Measurements from ENCODE around the gene NELFB.

The NELFB gene

DNA sequence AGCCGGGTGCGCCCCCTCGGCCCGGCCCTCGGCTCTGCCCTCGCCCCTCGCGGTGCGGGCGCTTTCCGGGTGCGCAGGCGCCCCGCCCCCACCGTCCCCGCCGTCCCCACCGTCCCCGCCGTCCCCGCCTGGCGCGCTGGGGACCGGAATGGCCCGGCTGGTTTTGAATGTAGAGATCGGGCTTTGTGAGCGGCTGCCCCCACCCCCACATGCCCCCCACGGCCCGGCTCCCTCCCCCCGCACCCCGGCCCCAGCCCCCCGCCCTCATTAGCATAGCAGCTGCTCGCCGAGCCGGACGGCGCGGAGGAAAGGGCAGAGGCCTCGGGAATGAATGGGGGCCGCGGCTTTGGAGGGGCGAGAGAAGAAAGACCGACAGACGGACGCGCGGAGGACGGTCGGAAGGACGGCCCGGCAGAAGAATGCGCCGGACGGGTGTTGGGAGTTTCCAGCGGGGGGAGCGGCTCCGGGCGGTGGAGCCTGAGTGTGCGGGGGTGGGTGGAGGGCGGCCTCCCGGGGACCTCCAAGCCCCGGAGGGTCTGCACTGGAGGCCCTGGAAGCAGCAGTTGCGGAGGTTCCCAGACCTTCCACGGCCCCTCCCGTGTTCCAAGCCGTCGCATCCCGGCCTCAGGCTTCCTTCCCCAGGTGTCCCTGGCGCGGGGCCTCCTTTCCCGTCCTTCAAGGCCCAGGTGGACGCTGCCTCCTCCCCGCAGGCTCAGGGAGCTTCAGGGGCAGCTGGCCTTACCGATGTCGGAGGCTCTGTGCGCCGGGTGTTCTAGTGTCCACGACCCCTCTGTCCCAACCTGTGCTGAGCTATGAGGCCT, 40.9 kb downstream of the NELFB start:
- TF ChIP-seq GATA1 (IDR thresholded peaks at IDR 0.05; ENCODE audit: low read depth, low read length) (no peak), POLR2A (IDR thresholded peaks at IDR 0.05; ENCODE audit: low read length) (no peak)
- no peak for DNase-seq

DNA sequence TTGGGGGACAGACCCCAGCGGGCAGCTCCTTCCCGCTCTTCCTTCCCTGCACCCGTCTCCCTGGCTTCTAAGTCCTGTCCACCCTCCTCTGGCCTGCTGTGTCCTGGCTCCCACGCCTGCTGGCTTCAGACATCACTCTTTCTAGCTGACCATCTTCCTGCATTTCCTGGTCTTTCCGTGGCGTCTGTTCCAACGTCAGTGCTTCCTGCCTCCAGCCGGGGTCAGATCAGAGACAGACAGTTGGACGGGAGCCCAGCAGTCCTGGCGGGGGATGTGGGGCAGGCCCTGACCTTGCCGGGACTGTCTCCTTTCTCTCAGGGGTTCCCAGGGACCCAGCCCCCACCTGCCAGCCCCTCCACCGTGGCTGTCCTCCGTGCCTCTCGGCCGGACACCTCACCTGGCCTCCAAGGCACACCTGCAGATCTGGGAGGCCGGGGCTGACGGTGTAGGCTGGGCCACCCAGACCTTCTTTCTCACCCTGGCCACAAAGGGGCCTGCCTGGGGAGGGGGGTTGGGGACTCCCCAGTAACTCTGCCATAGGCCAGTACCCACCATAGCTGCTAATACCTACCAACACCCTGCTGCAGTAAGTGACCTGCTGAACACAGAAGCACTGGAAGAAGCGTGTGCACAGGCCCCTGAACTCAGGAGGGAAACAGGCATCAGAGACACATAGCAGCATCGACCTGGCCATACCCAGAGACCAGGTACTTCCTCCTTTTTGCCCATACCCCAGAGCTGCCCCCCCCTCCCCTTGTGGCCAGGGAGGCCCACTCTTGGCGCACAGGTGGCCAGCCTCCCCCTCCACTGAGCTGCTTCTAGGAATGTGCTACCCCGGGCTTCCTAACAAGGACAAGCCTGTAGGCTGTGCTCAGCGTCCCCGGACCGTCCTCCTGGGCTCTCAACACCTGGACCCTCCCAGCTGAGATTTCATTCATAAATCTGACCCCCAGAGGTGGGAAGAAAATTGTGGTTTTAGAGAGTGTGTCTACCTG, 41.8 kb downstream of the NELFB start:
- no peak for DNase-seq
- no peak for TF ChIP-seq POLR2A (IDR thresholded peaks at IDR 0.05; ENCODE audit: low read length)
- no peak for TF ChIP-seq GATA1 (IDR thresholded peaks at IDR 0.05; ENCODE audit: low read depth, low read length)

DNA sequence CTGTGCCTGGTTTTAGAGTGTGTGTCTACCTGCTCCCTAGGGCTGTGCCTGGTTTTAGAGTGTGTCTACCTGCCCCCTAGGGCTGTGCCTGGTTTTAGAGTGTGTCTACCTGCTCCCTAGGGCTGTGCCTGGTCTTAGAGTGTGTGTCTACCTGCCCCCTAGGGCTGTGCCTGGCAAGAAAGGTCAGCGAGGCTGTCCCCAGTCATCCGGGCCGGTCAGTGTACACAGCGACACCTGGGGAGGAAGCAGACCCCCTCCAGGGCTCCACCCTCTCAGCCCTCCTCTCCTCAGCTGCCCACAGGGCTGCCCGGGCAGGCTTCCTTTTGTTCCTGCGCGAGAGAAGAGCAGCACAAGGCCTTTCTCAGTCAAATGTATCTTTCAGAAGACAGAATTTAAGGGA, 42.8 kb downstream of the NELFB start:
- no peak for TF ChIP-seq POLR2A (IDR thresholded peaks at IDR 0.05; ENCODE audit: low read length)
- no peak for TF ChIP-seq GATA1 (IDR thresholded peaks at IDR 0.05; ENCODE audit: low read depth, low read length)
- DNase-seq = no peak

DNA sequence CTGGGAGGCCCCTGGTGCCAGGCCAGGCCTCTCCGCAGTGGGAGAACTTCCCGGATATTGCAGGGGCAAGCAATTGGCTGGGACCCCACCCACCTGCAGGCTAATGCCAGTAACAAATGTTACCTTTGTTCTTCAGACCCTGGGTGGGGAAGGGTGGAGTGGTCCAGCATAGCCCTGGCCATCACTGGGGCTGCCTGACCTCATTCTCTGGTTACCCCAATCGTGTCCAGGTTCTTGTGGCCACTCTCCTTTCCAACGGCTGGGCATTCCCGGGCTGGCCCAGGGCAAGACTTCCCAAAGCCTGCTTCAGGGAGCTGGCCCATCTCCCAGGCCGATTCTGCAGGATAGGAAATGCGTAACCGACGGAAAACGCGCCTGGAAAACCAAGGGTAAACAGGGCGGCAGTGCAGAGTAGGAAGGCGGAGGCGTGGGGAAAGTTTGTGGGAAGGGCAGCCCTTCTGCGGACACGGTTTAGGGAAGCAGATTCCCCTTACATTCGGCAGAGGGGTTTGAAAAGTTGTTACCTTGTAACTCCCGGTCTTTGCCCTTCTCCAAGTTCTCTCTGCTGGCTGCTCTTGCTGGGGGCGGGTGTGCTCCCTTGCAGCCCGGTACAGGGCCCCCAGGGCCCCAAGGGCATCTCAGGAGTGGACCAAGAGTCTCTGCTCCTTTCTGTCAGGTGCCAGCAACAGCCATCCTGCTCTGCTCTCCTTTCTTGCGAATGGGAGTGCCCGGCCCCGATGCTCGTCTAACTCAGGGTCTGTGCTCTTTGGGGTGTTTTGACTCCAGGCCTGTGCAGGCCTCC, 43.5 kb downstream of the NELFB start:
- no peak for DNase-seq
- TF ChIP-seq GATA1 (IDR thresholded peaks at IDR 0.05; ENCODE audit: low read depth, low read length) (no peak), POLR2A (IDR thresholded peaks at IDR 0.05; ENCODE audit: low read length) (no peak)

DNA sequence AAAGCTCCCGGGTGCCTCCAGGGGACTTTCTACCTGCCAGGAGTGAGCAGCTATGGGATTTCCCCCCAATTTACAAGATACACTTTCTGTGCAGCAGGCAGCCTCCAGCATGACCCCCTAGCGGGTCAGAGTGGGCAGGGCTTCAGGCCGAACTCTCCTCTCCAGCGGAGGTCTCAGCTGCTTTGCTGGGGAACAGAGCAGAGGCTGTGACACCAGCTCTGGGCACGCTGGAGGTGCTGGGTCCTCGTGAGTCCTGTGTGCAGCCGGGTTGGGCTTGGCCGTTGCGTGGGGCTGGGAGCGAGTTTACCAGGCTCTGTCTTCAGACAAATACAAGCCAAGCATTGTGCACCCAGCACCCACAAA, 44.1 kb downstream of the NELFB start:
- no peak for TF ChIP-seq GATA1 (IDR thresholded peaks at IDR 0.05; ENCODE audit: low read depth, low read length)
- TF ChIP-seq POLR2A (IDR thresholded peaks at IDR 0.05; ENCODE audit: low read length) = no peak

DNA sequence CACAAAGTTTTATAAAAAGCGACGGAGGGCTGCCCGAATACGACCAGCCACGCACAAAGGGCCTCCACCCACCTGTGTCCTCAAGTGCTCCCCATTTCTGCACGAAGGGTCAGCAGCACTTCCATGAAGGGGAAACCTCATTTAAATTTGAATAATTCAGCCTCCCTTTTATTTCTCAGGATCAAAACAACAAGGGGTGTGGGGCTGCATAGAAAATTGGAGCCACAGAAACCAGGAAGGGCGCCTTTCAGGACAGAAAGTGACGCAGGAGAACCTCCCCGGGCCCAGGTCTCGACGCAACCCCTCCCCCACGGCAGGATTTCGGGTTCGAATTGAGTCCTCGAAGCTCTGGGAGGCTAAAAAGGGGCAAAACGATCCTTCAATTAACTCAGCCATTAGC, 44.8 kb downstream of the NELFB start:
- TF ChIP-seq GATA1 (IDR thresholded peaks at IDR 0.05; ENCODE audit: low read depth, low read length) (no peak), POLR2A (IDR thresholded peaks at IDR 0.05; ENCODE audit: low read length) (no peak)
- peak in 1 of 2 experiments; percentile 39 for DNase-seq

More for the DNA sequence above, 44.1 kb downstream of the NELFB start:
- DNase-seq = no peak

DNA sequence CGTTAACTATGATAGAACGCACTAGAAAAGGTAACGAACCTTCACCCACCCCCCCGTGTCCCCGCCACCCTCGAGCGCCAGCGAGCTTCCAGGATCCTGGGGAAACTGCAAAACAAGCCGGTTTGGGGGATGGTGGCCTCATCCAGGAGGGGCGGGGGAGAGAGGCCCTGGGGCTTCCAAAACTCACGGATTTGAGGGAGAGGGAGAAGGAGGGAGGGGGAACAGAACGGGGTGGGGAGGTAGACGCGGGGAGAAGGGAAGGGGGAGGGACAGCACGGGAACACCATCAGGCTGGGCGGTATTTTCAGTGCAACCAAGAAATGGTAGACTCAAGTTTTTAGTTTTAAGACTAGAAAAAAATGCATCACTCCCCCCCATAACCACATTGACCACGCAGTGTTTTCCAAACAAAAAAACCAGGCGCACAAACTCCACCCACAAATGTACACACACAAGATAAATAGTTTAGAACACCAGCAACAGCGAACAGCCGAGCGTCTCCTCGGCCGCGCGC, 45.5 kb downstream of the NELFB start:
- no peak for TF ChIP-seq GATA1 (IDR thresholded peaks at IDR 0.05; ENCODE audit: low read depth, low read length)
- TF ChIP-seq POLR2A (IDR thresholded peaks at IDR 0.05; ENCODE audit: low read length) = no peak
- DNase-seq = no peak

DNA sequence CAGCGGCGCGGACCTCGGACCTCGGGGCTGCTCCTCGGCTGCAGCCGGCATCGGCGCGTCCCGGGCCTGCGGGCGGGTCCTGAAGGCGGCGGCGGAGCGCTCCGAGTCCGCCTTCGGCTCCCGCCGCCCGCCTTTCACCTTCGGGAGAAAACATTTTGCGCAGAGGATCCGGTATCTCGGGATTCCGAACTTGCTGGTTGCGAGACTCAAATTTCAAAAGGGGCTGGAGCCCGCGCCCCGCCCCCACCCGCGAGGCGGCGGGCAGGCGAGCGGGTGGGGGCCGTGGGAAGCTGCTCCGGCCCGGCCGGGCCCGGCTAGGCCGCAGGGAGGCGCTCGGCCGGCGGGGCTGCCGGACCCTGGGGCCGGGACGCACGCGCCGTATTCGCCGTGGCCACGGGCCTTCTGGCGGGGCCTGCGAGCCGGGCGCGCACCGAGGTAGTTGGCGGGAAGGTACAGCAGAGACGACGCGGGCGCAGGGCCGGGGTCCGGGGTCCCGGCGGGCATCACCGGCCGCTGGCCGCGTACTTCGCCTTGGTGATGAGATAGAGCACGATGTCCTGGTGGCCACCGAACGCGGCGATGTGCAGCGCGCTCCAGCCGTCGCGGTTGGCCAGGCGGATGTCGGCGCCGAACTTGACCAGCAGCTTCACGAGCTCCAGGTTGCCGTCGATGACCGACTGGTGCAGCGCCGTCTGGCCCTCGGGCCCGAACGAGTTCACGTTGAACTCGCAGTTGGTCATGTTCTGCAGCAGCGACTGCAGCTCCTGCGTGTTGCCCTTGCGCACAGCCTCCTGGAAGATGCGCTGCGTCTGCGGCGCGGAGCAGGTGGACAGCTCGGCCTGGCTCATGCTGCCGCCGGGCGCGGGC, 46.2 kb downstream of the NELFB start:
- DNase-seq = peak; percentile 71 to 77
- TF ChIP-seq POLR2A (IDR thresholded peaks at IDR 0.05; ENCODE audit: low read length) (no peak), GATA1 (IDR thresholded peaks at IDR 0.05; ENCODE audit: low read depth, low read length) (no peak)

DNA sequence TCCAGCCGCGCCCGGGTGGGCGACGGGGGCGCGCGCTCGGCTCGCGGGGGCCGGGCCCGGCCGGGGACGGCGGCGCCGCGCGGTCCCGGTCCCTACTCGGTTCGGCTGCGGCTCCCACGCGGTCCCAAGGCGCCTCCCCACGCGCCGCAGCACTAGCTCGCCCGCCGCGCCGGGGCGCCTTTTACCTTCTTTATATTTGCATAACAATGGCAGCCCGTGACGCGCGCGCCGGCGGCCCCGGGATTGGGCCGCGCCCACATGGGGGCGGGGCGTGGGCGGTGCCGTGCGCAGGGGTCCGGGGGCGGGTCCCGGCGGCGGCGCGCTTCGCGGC, 47.0 kb downstream of the NELFB start, which contains the start of gene NRARP:
Gene NRARP, minus strand, starts transcription at position 154 of the 331 bp plus-strand sequence. CDS start 343 bp downstream, outside the sequence.
- DNase-seq = peak; percentile 89 to 90
- TF ChIP-seq POLR2A (IDR thresholded peaks at IDR 0.05; ENCODE audit: low read length) (no peak), GATA1 (IDR thresholded peaks at IDR 0.05; ENCODE audit: low read depth, low read length) (no peak)

DNA sequence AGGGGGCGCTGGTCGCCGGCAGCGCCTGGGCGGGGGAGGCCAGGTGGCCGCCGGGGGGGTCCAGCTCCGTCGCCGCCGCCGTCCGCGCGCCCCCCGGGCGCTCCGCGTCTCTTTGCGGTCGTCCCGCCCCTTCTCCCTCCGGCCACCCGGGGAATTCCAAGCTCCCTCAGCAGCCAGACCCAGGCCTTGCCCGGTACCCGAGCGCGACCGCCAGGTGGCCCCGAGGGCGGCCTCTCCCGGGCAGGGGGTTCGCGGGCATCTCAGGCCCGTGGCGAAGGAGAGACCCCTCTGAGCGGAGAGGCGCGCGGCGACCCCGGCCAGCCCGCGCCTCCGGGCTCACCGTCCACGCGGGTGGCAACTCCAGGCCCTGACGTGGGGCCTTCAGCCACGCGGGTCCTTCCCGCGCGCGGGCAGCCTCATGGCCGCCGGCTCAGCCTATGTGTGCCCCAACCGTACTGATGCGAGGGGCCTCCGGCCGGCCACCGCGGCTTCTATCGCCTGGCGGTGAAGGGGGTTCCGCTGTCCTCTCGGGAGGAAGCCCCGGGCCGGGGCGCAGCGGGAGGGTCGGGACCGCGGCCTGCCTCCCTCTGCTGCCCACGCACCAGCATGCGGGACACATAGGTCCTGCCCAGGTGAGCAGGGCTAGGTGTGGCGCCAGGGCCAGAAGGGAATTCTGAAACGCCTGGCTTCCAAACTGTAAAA, 47.5 kb downstream of the NELFB start:
- DNase-seq = no peak
- TF ChIP-seq POLR2A (IDR thresholded peaks at IDR 0.05; ENCODE audit: low read length) = no peak
- TF ChIP-seq GATA1 (IDR thresholded peaks at IDR 0.05; ENCODE audit: low read depth, low read length) = no peak

DNA sequence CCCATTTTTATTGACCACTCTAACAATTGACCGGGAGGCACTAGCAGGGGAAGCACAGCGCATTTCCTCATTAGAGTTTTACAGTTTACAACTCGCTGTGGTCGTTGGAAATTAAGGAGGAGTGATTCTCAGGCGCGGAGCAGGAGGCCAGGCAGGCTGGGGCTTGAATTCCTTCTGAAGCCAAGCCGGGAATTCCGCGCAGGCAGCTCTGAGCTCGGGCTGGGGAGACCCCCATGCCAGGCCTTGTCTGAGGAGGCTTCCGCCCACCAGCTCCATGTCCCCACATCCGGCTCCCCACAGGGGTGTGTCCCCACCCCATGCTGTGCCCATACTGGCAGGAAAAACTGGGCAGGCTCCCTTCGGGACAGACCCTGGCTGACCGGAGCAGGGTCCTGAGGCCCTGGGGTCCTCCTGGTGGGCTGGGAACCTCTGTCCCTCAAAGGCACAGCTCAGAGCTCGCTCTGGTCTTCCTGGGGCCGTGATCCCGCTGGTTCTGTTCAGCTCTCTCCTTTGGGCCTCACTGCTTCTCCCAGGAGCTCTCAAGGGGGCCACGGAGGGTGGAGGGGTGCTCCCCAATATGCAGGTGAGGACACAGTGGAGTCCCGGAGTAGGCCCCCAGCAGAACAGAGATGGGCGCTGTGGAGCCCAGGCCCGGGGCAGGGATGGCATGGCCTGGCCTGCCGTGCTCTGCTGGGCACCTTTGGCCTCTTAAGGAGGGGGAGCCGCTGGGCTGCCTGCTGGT, 48.2 kb downstream of the NELFB start:
- TF ChIP-seq GATA1 (IDR thresholded peaks at IDR 0.05; ENCODE audit: low read depth, low read length) (no peak), POLR2A (IDR thresholded peaks at IDR 0.05; ENCODE audit: low read length) (no peak)
- no peak for DNase-seq
